ENCODE results near the gene SNCAIP.

DNA sequence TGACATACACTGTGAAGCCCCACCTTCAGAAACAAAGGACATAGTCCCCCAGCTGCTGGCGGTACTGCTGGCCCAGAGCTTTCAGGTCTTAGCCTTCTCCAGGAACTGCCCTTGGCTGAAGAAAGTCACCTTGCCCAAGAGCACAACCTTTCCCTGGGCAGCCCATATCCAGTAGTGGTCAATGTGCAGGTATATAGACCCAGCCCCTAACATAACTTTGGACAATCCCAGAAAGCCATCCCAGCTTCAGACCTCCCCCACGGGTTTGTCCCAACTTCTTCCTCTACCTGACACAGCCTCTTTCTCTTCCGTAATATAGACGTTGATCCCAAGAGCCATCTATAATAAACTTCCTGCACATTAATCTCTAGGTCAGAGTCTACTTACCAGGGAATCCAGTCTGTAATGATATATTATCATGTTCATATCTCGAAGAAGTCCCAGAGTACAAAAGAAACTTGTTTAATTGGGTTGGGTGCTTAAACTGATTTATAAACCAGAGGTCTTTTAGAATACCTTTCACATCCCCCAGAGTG is 157.4 kb downstream of the SNCAIP start:
- TF ChIP-seq POLR2A (IDR thresholded peaks at IDR 0.05; ENCODE audit: low read depth, low read length): no peak
- TF ChIP-seq POLR2AphosphoS5 (IDR thresholded peaks at IDR 0.05; ENCODE audit: low read depth, low read length): no peak
- TF ChIP-seq TAF1 (IDR thresholded peaks at IDR 0.05; ENCODE audit: borderline replicate concordance, low read depth, low read length): no peak

Data from GM12892 (cell line).